Activated CD4-positive, alpha-beta memory T cell treated with anti-CD3 and anti-CD28 coated beads for 36 hours (primary cell): ENCODE results near the gene OVOL1. TPM values are rescaled to one million over a fixed set of nuclear protein-coding genes. Genes with fewer than 3 reads are reported as not detected.

Experiments
- CTCF ChIA-PET: fragments of 350-600 bp; sonication (Branson Sonifier 250); formaldehyde crosslinking; loops from one replicate; lab custom pipeline; 2021; ENCODE audit warnings: antibody characterized with exemption, inconsistent platforms; lab: Charles Lee
- POLR2A ChIA-PET: fragments of 350-600 bp; sonication (Branson Sonifier 250); formaldehyde crosslinking; loops from one replicate; lab custom pipeline; 2021; ENCODE audit warnings: antibody characterized with exemption; lab: Charles Lee
- DNase-seq: peaks from one replicate; pipeline ENCODE4 v3.0.0-alpha.2; 2020
- H3K27ac Mint-ChIP-seq: one replicate; pipeline ENCODE4 v1.8.0; 2021; ENCODE audit warnings: mixed read lengths
- H3K27me3 Mint-ChIP-seq: one replicate; pipeline ENCODE4 v1.8.0; 2021; ENCODE audit warnings: mixed read lengths
- H3K36me3 Mint-ChIP-seq: one replicate; pipeline ENCODE4 v1.8.0; 2021; ENCODE audit warnings: mixed read lengths
- H3K4me1 Mint-ChIP-seq: one replicate; pipeline ENCODE4 v1.8.0; 2021; ENCODE audit warnings: low read depth, mixed read lengths
- H3K4me3 Mint-ChIP-seq: one replicate; pipeline ENCODE4 v1.8.0; 2021; ENCODE audit warnings: mild to moderate bottlenecking, mixed read lengths
- H3K9me3 Mint-ChIP-seq: one replicate; pipeline ENCODE4 v1.8.0; 2021; ENCODE audit warnings: mixed read lengths
- intact Hi-C: fragments of 100-400 bp; cut with micrococcal nuclease; formaldehyde crosslinking; loops from one replicate; pipeline ENCODE4 v1.15.1; 2023
- total RNA-seq, 2 experiments: library from RNA; stranded (reverse); gene quantifications; one replicate each; pipeline ENCODE4 v1.2.3, GENCODE V29; 2021

The OVOL1 gene
- total RNA-seq, 2 experiments from 2014 or later, result not detected

DNA sequence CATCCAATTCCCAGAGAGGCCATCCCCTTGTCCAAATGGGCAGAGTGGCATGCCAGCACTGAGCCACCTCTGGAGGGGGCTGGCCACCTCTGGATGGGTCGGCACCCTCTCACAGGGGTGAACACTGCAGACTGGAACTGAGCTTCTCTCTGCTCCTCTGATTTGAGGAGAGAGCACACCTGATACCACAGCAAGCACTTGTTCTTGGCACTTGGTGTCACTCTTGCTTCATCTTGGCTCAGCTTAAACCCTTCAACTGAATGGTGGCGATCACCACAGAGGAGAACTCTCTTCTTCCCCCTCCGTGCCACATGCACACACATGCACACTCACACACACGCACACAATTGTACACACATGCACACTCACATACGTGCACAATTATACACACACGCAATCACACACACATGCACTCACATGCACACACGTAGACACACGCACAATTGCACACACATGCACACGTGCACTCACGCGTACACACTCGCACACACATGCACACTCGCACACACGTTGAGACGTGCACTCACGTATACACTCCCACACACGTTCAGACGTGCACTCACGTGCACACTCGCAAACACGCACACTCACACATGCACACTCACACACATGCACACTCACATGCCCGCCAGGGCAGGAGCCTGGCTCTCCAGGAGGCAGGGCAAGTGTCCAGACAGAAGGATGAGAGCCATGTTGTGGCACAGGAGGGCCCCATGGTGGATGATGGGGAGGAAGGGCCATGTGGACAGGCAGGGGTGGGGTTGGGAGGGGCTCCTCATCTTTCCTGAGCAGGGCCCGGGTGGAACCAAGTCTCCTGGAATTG is 23.4 kb downstream of the OVOL1 start:
- CTCF ChIA-PET, result interaction anchor here (0.7 to 4.0 kb wide), 4 partner anchors 8 to 1743 kb away, joined by 3 to 19 read pairs (median 8); no protein-coding TSS in a partner anchor
- H3K4me3 Mint-ChIP-seq, result no peak overlapping the region
- no peak overlapping the region for H3K27ac Mint-ChIP-seq
- intact Hi-C loops, result no loop called here
- no peaks in the 10 kb centered on the region for H3K4me1 Mint-ChIP-seq
- no peaks in the 10 kb centered on the region for H3K9me3 Mint-ChIP-seq
- DNase-seq, result no peak
- peaks cover 3% of the 10 kb centered on the region for H3K27me3 Mint-ChIP-seq
- POLR2A ChIA-PET, result no interaction called here
- H3K36me3 Mint-ChIP-seq, result no peaks in the 10 kb centered on the region

DNA sequence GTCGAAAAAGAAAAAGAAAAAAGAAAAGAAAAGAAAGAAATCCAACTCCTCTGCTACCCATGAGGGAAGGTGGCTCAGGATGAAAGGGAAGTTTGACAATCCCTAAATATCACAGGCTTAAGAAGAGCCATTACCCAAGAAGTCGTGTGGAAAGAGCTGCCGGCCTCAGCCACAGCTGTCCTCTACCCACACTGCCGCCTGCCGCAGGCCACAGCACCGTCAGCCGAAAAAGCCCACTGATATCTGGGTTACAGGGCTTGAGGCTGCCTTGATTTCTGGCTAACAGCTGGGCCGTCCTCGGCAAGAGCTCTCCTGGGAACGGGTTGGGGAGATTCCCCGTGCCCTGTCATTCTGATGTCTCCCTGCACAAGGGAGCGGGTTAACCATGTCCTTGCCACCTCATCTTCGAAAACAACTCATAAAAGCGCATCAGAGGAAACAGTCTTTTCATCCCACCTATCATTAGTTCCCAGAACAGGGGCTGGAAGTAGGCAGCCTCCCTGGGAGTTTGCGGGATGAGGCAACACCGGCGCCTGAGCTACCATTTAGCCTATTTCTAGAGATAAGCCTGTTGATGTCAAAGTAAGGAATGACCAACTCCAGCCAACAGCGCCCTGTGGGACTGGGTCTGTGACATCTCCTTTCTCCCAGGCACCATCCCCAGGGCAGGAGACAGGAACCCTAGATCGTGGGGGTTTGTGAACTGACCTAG is 25.1 kb downstream of the OVOL1 start:
- H3K27me3 Mint-ChIP-seq, result peaks cover 2% of the 10 kb centered on the region
- POLR2A ChIA-PET, result interaction anchor here (0.6 kb wide), 1 partner anchor 638 kb away, joined by 3 read pairs; no protein-coding TSS in a partner anchor
- intact Hi-C loops, result no loop called here
- no peak for DNase-seq
- no peak overlapping the region for H3K4me3 Mint-ChIP-seq
- peaks cover 4% of the 10 kb centered on the region for H3K4me1 Mint-ChIP-seq
- H3K9me3 Mint-ChIP-seq, result no peaks in the 10 kb centered on the region
- H3K27ac Mint-ChIP-seq, result no peak overlapping the region
- H3K36me3 Mint-ChIP-seq, result no peaks in the 10 kb centered on the region
- CTCF ChIA-PET, result interaction anchor here (1.0 to 3.1 kb wide), 3 partner anchors 30 to 42 kb away, joined by 3 to 16 read pairs (median 3); no protein-coding TSS in a partner anchor

DNA sequence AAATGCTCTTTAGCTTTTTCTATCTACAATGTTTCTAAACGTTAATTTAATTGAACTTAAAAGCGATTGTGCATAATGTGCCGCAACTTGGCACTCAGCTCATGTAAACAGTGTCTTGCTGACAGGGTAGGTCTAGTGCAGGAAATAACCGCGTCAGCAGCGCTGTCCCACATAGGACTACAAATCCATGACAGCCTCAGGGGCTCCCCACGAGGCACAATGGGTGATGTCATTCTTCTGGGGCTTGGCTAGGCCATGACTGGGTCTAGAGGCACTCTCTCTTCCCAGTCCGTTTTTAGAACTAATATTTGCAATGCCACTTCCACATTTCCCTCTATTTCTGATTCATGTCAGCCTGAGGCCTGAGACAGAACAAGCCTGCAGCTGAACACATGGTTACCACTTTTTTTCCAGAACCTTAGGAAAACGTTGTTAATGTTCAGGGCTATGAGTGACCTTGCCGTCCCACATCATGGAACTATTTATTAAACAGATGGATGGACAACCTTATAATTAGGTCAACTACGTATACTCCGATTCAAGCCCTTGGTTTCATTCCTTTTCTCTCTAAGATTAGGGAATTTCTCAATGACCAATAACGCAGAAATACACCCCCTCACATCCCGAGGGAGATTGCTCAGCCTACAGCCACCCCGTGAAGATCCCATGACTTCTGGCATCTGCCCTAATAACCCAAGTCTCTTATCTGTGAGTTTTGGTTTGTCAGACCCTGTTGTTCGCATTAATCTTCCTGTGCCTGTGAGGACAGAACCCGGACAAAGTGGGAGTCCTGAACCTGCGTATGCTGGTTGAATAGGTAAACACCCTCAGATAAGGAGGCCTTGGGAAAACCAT is 27.5 kb downstream of the OVOL1 start:
- H3K4me3 Mint-ChIP-seq, result no peak overlapping the region
- H3K4me1 Mint-ChIP-seq, result peaks cover 10% of the 10 kb centered on the region
- no peaks in the 10 kb centered on the region for H3K36me3 Mint-ChIP-seq
- POLR2A ChIA-PET, result no interaction called here
- CTCF ChIA-PET, result interaction anchor here (1.0 to 6.2 kb wide), 4 partner anchors 23 to 74 kb away, joined by 3 to 126 read pairs (median 10); partner anchors contain the start of genes AP5B1 and FIBP
- intact Hi-C loops, result no loop called here
- no peaks in the 10 kb centered on the region for H3K27me3 Mint-ChIP-seq
- DNase-seq, result no peak
- no peaks in the 10 kb centered on the region for H3K9me3 Mint-ChIP-seq
- no peak overlapping the region for H3K27ac Mint-ChIP-seq

DNA sequence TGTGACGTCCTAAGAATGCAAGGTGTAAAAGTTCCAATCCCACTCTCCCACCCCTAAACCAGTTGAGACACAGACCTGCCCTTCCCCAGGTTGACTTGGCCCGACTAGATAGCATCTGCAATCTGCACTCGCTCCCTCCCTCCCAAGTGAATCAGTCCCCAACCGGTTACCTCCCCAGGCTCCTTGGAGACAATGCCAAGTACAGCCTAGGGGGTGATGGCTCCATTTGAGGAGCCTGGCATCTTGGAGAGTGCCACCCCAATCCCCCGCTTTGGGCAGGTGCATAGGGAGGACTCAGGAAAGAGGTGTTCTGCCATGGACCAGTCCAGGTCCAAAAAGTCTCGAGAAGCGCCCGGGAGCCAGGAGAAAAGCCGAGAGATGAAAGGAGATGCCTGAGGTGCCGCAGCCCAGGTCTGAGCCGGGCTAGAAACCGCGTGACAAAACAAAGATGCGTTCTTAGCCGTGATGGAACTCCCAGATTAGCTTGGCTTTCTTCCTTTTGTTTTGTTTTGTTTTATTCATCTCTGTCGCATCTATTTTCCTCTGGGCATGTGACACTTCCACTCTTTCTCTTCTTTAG is 28.2 kb downstream of the OVOL1 start:
- Mint-ChIP-seq H3K4me1 (peaks cover 10% of the 10 kb centered on the region), H3K27me3 (no peaks in the 10 kb centered on the region), H3K9me3 (no peaks in the 10 kb centered on the region), H3K4me3 (no peak overlapping the region), H3K27ac (no peak overlapping the region), H3K36me3 (no peaks in the 10 kb centered on the region)
- POLR2A ChIA-PET, result interaction anchor here (0.7 kb wide), 1 partner anchor 265 kb away, joined by 3 read pairs; no protein-coding TSS in a partner anchor
- intact Hi-C loops, result no loop called here
- CTCF ChIA-PET, result interaction anchor here (1.0 to 6.2 kb wide), 3 partner anchors 24 to 103 kb away, joined by 3 to 126 read pairs (median 52); partner anchors contain the start of genes AP5B1 and KAT5
- no peak for DNase-seq

DNA sequence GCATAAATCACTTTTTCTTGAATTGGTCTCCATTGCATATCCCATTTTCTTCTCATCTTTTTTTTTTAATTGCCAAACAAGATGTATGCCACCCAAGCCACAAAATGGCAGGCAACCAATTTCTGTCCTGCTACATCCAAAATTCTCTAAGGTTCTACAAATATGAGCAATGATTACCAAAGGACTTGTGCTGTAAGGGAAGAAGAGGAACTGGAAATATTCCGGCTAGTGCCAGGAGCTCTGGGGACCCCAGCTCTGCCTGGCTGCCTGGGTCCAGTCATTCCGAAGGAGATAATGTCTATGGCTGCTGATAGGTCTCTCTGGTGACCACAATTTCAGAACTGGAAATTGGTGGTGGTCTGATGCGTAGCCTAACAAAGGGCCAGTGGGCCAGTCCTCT is 29.8 kb downstream of the OVOL1 start:
- intact Hi-C loops, result no loop called here
- H3K36me3 Mint-ChIP-seq, result no peaks in the 10 kb centered on the region
- no peak overlapping the region for H3K4me3 Mint-ChIP-seq
- POLR2A ChIA-PET, result interaction anchor here (1.1 to 3.4 kb wide), 4 partner anchors 36 to 97 kb away, joined by 3 to 19 read pairs (median 5); partner anchors contain the start of genes AP5B1, CFL1 and RNASEH2C
- H3K4me1 Mint-ChIP-seq, result peaks cover 10% of the 10 kb centered on the region
- no peaks in the 10 kb centered on the region for H3K27me3 Mint-ChIP-seq
- no peaks in the 10 kb centered on the region for H3K9me3 Mint-ChIP-seq
- CTCF ChIA-PET, result interaction anchor here (0.6 to 6.2 kb wide), 17 partner anchors 8 to 154 kb away, joined by 3 to 126 read pairs (median 10); partner anchors contain the start of genes AP5B1, KAT5, RELA and RNASEH2C
- DNase-seq, result no peak
- no peak overlapping the region for H3K27ac Mint-ChIP-seq

DNA sequence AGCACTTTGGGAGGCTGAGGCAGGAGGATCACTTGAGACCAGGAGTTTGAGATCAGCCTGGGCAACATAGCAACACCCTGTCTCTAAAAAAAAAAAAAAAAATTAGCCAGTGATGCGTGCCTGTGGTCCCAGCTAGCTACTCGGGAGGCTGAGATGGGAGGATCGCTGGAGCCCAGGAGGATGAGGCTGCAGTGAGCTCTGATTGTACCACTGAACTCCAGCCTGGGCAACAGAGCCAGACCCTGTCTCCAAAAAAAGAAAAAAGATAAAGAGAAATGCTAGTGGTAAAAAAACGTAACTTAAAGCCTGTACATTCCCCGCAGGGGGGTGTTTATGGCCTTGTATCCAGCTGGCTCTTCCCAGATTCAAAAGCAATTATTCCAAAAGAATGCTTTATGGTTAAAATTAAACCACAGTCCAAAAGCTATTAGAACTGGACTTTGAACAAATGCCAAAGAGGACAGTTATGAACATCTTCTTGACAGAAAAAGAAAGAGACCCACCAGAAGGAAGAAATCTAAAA is 30.5 kb downstream of the OVOL1 start:
- intact Hi-C loops, result no loop called here
- Mint-ChIP-seq H3K27me3 (no peaks in the 10 kb centered on the region), H3K4me1 (peaks cover 10% of the 10 kb centered on the region), H3K36me3 (no peaks in the 10 kb centered on the region), H3K9me3 (no peaks in the 10 kb centered on the region), H3K27ac (peak overlapping the region; percentile 46), H3K4me3 (peak overlapping the region; percentile 69)
- CTCF ChIA-PET, result interaction anchor here (0.6 to 6.2 kb wide), 30 partner anchors 9 to 205 kb away, joined by 3 to 126 read pairs (median 5); partner anchors contain the start of genes AP5B1, KAT5, MUS81 and RELA
- no peak for DNase-seq
- POLR2A ChIA-PET, result interaction anchor here (0.6 to 3.4 kb wide), 8 partner anchors 16 to 203 kb away, joined by 3 to 19 read pairs (median 4); partner anchors contain the start of genes AP5B1, CFL1, MAP3K11 and RNASEH2C

DNA sequence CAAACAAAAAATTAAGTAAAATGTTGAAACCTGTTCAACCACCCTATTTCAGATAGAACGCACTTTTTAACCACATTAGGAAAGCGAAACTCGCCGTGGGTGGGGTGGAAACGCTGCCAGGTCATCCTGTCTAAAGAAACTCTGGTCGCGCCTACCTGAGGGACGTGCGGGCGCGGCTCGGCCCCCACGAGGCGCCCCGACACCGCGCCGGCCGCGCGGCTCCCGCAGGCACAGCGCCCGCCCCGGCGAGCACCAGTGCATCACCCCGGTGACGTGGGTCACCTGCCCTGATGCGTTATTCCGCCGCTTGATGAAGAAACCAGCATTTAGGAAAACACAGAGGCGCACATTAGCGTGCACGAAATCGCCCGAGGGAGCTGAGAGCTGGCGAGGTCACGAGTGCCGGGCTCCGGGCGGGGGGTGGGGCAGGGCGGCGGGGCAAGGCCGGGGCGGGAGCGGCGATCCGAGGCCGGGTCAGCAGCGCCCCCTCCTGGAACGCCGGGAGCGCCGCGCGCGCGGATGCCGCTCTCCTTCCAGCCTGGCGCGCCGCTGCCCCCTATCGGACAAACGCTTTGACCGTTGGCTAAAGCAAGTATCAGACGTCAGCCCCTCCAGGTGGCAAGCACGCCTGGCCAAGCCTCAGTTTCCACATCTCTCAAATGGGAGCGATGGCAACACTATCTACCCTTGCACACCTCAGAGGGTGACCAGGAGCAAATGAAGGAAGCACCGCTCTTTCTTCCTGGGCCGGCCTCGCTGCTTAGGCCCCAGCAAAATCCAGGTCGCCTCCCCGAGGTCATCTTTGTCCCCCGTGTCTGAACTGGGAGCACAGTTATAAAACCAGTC is 31.2 kb downstream of the OVOL1 start:
- intact Hi-C loops, result loop anchor here (1.0 kb wide), 2 partner anchors 38 to 106 kb away; partner anchors contain the start of genes AP5B1 and KAT5
- Mint-ChIP-seq H3K36me3 (no peaks in the 10 kb centered on the region), H3K9me3 (no peaks in the 10 kb centered on the region), H3K27ac (peak overlapping the region; percentile 46), H3K4me1 (peaks cover 10% of the 10 kb centered on the region), H3K4me3 (peak overlapping the region; percentile 69), H3K27me3 (no peaks in the 10 kb centered on the region)
- ChIA-PET CTCF (interaction anchor here (0.6 to 6.2 kb wide), 35 partner anchors 9 to 430 kb away, joined by 3 to 126 read pairs (median 5); partner anchors contain the start of genes AP5B1, KAT5, MUS81 and RNASEH2C), POLR2A (interaction anchor here (0.6 to 3.4 kb wide), 8 partner anchors 15 to 204 kb away, joined by 3 to 19 read pairs (median 4); partner anchors contain the start of genes AP5B1, CFL1, MAP3K11 and RNASEH2C)
- peak; percentile 95 for DNase-seq

DNA sequence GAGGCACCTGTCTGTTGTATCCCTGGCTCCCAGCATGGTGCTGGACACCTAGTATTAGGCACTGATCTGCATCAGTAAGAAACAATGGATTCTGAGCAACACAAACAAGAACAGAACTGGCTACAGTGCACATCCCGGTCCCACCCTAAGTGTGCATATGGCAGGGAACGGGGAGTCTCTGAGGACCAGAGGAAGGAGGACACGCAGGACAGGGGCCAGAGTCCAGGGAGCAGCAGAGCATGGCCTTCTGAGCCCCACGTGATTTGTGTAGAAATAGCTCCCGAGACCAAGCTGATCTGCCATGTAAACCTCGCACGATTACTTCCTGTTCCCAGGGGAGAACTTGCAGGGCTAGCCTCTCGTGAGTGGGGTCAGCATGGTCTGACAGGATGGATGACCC is 34.2 kb downstream of the OVOL1 start:
- ChIA-PET POLR2A (no interaction called here), CTCF (interaction anchor here (2.8 to 6.2 kb wide), 2 partner anchors 41 to 43 kb away, joined by 15 to 126 read pairs; partner anchors contain the start of gene AP5B1)
- no peaks in the 10 kb centered on the region for H3K27me3 Mint-ChIP-seq
- intact Hi-C loops, result no loop called here
- no peaks in the 10 kb centered on the region for H3K36me3 Mint-ChIP-seq
- no peak overlapping the region for H3K4me3 Mint-ChIP-seq
- H3K4me1 Mint-ChIP-seq, result peaks cover 10% of the 10 kb centered on the region
- no peaks in the 10 kb centered on the region for H3K9me3 Mint-ChIP-seq
- DNase-seq, result no peak
- no peak overlapping the region for H3K27ac Mint-ChIP-seq

DNA sequence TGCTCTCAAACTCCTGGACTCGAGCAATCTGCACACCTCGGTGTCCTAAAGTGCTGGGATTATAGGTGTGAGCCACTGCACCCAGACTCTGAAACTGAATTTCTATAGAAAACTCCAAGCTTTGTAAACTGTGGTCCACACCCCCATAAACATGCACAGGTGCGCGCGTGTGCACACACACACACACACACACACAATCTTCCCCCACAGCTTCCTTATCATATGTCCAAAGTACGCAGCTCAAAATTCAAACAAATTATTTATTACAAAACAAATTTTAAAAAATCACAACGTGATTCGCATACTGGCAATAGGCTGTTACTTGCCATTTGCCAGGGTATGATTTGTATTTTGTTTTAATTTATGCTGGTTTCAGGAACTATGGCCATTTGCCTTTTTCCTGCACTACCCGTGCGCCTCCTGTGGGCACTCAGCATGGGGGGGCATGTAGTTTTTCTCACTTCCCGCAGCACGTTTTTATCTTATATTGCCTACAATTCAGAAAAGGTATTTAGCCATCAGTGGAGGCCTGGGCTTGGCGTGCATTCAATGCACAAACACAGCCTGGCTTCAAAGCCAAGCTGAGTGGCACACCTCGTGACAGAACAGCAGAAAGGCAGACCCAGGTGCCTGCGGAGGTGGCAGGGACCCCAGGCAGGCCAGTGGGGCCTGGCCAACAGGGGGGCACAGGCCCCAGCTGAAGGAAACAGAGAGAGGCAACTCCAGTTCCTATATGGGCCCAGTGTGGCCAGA is 36.1 kb downstream of the OVOL1 start:
- Mint-ChIP-seq H3K36me3 (no peaks in the 10 kb centered on the region), H3K27me3 (no peaks in the 10 kb centered on the region), H3K27ac (no peak overlapping the region), H3K4me1 (peaks cover 7% of the 10 kb centered on the region), H3K4me3 (no peak overlapping the region), H3K9me3 (no peaks in the 10 kb centered on the region)
- ChIA-PET CTCF (interaction anchor here (0.6 to 2.8 kb wide), 5 partner anchors 10 to 117 kb away, joined by 3 to 15 read pairs (median 4); partner anchors contain the start of gene RNASEH2C), POLR2A (no interaction called here)
- intact Hi-C loops, result no loop called here
- no peak for DNase-seq
